Measurements from ENCODE around the gene CPPED1.

Gene CPPED1

DNA sequence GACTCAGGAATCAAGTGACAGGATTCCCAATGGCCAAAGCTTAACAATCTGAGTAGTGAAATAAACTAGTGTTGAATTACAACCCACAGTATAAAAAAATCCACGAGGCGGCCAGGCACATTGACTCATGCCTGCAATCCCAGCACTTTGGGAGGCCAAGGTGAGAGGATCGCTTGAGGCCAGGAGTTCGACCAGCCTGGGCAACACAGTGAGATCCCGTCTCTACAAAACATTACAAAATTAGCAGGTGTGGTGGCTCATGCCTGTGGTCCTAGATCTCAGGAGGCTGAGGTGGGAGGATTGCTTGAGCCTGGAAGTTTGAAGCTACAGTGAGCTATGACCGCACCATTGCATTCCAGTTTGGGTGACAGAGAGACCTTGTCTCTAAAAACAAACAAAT lies 133.8 kb downstream of the CPPED1 start:
- no peak for DNase-seq (ENCODE audit: low read depth)
- H3K4me3 ChIP-seq (ENCODE audit: low read depth, low read length) = no peak overlapping the region
- TF ChIP-seq, protein P1, sequence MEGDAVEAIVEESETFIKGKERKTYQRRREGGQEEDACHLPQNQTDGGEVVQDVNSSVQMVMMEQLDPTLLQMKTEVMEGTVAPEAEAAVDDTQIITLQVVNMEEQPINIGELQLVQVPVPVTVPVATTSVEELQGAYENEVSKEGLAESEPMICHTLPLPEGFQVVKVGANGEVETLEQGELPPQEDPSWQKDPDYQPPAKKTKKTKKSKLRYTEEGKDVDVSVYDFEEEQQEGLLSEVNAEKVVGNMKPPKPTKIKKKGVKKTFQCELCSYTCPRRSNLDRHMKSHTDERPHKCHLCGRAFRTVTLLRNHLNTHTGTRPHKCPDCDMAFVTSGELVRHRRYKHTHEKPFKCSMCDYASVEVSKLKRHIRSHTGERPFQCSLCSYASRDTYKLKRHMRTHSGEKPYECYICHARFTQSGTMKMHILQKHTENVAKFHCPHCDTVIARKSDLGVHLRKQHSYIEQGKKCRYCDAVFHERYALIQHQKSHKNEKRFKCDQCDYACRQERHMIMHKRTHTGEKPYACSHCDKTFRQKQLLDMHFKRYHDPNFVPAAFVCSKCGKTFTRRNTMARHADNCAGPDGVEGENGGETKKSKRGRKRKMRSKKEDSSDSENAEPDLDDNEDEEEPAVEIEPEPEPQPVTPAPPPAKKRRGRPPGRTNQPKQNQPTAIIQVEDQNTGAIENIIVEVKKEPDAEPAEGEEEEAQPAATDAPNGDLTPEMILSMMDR (IDR thresholded peaks at IDR 0.05; ENCODE audit: low read depth, low read length) = no peak
- TF ChIP-seq POLR2A (IDR thresholded peaks at IDR 0.05; ENCODE audit: extremely low read depth, insufficient read length) = no peak
- TF ChIP-seq, protein P2, sequence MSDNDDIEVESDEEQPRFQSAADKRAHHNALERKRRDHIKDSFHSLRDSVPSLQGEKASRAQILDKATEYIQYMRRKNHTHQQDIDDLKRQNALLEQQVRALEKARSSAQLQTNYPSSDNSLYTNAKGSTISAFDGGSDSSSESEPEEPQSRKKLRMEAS (IDR thresholded peaks at IDR 0.05; ENCODE audit: low read depth, low read length) = no peak
- TF ChIP-seq MYC (IDR thresholded peaks at IDR 0.05; ENCODE audit: low read depth, low read length) = no peak

DNA sequence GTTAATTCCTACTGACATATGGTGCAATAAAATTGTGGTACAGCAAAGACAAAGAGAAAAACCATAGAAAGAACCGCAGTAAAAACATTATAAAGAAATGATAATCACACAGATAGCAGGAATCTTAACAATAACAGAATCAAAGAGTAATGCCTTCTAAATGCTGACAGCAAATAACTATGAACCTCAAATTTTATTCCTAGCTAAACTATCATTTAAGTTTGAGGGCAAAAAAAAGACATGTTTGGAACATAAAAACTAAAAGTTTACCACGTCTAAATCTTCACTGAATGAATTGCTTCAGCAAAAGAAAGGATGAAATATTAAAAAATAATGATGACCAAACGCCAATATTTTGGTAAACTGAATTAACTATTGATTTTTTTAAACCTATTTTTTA lies 135.8 kb downstream of the CPPED1 start:
- no peak for TF ChIP-seq POLR2A (IDR thresholded peaks at IDR 0.05; ENCODE audit: extremely low read depth, insufficient read length)
- no peak for TF ChIP-seq MYC (IDR thresholded peaks at IDR 0.05; ENCODE audit: low read depth, low read length)
- TF ChIP-seq, protein P2 (IDR thresholded peaks at IDR 0.05; ENCODE audit: low read depth, low read length) = no peak
- TF ChIP-seq, protein P1 (IDR thresholded peaks at IDR 0.05; ENCODE audit: low read depth, low read length) = no peak
- no peak for DNase-seq (ENCODE audit: low read depth)
- no peak overlapping the region for H3K4me3 ChIP-seq (ENCODE audit: low read depth, low read length)

DNA sequence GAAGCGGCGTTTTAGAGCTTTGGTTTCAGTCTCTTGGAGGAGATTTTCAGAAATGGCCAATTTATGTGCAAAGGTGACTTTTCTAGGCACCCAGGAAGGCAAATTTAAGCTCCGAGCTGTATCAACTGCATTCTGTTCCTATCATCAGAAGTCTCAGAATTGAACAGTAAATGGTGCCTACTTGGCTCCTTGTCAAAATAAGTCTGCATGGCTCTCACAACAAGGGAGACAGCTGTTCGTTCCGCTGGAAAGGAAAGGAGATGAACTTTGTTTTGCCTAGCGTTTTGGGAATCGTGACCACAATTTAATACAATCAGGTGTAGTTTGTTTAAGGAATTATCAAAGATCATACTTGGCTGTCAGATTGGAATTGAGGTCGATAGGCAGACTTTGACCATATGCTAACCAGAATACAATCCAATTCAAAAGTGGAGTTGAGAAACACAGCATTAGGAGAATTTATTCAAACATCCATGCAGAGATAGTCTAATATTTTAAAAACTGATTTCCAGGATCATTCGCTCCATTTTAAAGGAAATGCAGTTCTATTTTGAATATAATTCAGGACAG lies 139.4 kb downstream of the CPPED1 start:
- no peak overlapping the region for H3K4me3 ChIP-seq (ENCODE audit: low read depth, low read length)
- no peak for DNase-seq (ENCODE audit: low read depth)
- TF ChIP-seq MYC (IDR thresholded peaks at IDR 0.05; ENCODE audit: low read depth, low read length) (no peak), POLR2A (IDR thresholded peaks at IDR 0.05; ENCODE audit: extremely low read depth, insufficient read length) (no peak)
- TF ChIP-seq, protein P2 (IDR thresholded peaks at IDR 0.05; ENCODE audit: low read depth, low read length) = no peak
- TF ChIP-seq, protein P1 (IDR thresholded peaks at IDR 0.05; ENCODE audit: low read depth, low read length) = no peak

DNA sequence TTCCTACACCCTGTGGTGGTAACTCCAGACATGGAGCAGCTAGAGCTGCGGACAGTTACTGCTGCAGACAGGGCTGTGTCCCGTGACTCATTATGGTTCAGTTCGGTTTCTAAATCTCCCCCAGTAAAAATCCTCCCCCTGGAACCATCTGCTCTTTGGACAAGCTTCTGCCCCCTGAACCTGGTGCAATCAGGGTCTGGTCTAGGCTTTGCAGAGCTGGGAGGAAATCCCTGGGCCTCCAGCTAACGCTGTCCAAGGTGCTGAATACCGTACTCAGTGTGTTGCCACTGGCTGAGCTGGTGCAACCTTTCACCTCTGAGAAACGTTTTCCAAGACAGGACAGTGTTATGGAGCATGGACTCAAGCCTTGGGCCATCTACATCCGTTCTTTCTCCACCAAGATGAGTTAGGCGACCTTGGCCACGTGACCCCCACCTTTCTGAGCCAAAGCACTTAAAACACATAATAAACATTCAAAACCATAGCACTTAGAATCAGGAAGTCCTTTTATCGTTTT lies 142.0 kb downstream of the CPPED1 start:
- H3K4me3 ChIP-seq (ENCODE audit: low read depth, low read length) = no peak overlapping the region
- DNase-seq (ENCODE audit: low read depth) = peak; percentile 58
- no peak for TF ChIP-seq MYC (IDR thresholded peaks at IDR 0.05; ENCODE audit: low read depth, low read length)
- no peak for TF ChIP-seq POLR2A (IDR thresholded peaks at IDR 0.05; ENCODE audit: extremely low read depth, insufficient read length)
- TF ChIP-seq, protein P2 (IDR thresholded peaks at IDR 0.05; ENCODE audit: low read depth, low read length) = no peak
- TF ChIP-seq, protein P1 (IDR thresholded peaks at IDR 0.05; ENCODE audit: low read depth, low read length) = no peak

DNA sequence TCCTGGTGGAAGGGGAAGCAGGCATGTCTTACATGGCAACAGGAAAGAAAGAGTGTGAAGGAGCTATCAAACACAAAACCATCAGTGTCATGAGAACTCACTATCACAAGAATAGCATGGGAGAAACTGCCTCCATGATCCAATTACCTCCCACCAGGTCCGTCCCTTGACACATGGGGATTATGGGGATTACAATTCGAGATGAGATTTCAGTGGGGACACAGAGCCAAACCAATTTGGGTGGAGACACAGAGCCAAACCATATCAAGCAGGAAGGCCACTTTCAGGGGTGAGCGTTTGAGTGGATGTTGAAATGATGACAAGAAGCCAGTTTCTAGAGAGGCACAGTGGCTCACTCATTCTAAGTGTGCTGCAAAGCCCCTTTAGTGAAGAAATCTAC lies 143.8 kb downstream of the CPPED1 start:
- DNase-seq (ENCODE audit: low read depth) = no peak
- H3K4me3 ChIP-seq (ENCODE audit: low read depth, low read length) = no peak overlapping the region
- TF ChIP-seq, protein P2 (IDR thresholded peaks at IDR 0.05; ENCODE audit: low read depth, low read length) = no peak
- TF ChIP-seq MYC (IDR thresholded peaks at IDR 0.05; ENCODE audit: low read depth, low read length) (no peak), POLR2A (IDR thresholded peaks at IDR 0.05; ENCODE audit: extremely low read depth, insufficient read length) (no peak)
- TF ChIP-seq, protein P1 (IDR thresholded peaks at IDR 0.05; ENCODE audit: low read depth, low read length) = no peak
